HG03571 (cell line): ENCODE data around the gene PRLR.
"Not testable (repeated sequence)": the region's sequence is repeated elsewhere in the genome, so short reads cannot be mapped to it uniquely, and the experiment has no call there.

Experiments
- ATAC-seq: cut with Tn5 transposase; IDR thresholded peaks from one replicate; pipeline ENCODE4 v1.9.1; 2021; ENCODE audit not compliant: unreplicated experiment

The PRLR gene

DNA sequence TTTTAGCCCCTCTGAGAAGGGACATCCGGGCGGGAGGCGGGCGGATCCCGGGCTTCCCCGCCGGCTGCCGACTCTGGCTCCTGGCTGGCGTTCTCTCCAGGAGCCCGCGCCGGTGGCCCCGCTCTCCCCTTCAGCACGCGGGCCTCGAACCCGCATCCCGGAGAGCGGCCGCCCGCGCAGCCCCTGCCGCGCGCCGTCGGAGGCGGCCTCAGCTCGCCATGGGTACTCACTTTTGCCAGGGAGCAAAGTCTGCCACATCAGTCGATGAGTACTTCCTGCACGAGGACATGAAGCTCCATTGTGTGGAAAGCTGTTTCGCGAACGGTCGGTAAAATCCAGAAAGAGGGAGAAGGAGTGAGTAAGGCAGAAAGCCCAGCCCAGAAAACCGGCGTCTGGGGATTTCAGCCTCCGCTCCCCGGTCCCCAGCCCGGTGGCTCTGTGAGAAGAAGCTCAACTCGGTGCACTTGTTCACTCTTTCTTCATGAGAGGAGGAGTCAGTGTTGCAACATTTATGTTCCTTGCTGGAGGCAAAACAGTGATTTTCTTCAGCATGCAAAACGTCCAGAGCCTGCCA is at the start of gene PRLR:
TSS of gene PRLR (minus strand) at position 450 of the 574 bp plus-strand sequence. CDS start 140,867 bp downstream, outside the sequence.
- ATAC-seq: peak; percentile 11

DNA sequence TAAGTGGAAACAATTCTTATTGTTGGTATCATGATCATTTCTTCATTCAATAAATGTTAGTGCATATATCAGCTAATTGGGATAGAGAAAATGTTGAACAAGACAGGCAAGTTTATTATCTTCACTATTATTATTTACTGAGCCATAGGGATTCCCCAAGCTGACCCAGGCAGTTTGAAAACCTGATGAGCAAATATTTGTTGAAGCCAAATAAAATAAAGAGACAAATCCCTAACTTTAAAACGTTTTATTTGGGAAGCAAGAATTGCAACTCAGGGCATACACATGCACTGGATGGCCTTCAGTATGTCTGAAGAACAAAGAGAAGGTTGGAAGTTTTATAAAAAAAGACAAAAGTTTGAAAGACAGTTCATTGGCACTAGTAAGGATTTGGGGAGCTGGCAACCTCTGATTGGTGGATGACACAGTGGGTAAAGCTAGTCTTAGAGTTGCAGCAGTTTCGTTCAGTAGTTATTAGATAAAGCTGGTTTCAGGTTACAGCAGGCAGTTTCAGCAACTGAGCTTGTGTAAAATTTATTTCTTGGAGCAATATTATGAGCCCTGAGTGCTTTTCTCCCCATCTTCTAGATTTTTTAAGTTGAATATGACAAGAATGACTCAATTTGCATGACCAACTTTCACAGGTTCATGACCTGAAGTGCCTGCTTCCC is 44.7 kb upstream of the PRLR start:
- ATAC-seq: no peak

DNA sequence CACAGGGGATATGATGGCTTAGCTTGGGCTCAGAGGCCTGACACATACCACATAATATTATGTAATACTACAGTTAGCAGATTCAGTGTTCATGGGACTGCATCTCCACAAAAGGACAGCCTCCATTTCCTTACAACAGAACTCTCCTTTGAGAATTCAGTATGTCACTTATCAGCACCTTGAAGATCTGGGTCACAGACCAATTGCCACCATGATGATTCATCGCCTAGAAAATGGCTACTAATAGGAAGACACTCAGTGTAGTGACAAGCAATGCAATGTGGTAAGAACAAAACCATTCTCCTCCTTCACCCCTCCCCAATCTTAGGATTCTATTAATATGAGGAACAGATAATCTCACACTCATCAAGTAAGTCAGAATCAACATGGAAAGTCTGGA is 38.7 kb upstream of the PRLR start:
- ATAC-seq: no peak

DNA sequence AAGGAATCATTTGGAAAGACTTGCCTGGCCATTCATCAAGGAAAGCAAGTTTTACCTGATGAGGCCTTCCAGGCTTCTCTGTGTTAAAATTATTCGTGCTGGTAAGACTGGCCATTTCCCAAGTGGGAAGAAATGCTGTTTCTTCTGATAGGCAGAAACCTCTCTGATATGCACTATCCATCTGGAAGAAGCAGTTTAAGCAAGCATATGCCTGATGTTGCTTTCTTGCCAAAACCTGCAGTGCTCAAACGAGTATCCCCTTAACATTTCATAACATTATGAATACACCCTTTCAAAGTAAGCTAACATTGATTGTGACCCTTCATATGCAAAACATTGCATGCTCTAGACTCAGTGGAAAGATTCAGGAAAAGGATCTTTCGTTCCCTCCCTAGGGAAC is 36.0 kb upstream of the PRLR start:
- no peak for ATAC-seq

DNA sequence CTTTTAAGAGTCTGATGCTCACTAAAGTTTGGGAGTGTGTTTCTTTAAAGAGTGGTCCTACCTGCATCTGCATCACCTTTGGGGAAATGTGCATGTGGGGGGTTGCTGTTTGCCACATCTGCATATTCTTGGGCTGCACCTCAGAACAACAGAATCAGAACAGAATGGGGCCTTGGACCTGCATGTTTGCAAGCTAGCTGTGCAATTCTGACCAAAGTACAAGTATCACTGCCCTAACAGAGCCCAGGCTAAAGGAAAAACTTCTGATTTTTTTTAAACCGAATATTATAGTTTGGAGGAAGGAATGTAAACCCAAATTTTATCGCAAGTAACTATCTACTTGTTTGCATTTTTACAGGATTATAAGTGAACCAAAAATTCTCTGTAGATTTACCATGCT is 34.2 kb upstream of the PRLR start:
- ATAC-seq: no peak

DNA sequence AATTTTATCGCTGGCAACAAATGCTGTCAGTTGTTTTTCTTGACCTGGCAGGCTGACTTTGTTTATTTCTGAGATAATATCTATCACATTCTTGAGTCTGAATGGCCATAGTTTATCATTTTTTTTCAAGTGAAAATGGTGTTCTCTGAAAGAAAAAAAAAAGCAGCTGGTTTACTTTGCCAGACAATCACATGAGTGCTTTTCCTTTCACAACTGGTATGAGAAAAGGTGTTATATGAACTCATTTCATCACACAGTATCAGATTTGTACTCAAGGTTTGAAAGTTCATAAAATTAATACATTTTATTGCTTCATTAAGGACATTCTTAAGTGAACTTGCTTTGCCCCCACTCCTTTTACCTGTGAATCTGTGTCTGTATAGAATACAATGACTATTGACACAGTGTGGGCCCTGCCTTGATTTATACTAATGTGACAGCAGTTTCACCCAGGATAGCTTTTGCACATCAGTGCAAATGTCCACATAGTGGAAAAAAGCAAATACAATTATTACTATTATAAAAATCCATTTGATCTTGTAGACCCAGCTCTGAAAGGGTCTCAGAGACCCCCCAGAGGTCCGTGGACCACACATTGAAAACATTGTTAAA is 33.1 kb upstream of the PRLR start:
- no peak for ATAC-seq

DNA sequence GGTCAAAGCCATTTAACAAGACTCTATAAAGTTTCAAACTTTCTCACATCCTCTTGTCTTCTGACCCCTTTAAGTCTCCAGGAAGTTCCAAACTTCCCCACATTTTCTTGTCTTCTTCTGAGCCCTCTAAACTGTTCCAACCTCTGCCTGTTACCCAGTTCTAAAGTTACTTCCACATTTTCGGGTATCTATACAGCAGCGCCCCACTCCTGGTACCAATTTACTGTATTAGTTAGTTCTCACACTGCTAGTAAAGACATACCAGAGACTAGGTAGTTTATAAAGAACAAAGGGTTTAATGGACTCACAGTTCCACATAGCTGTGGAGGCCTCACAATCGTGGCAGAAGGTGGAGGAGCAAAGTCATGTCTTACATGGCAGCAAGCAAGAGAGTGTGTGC is 23.3 kb upstream of the PRLR start:
- ATAC-seq: no peak

DNA sequence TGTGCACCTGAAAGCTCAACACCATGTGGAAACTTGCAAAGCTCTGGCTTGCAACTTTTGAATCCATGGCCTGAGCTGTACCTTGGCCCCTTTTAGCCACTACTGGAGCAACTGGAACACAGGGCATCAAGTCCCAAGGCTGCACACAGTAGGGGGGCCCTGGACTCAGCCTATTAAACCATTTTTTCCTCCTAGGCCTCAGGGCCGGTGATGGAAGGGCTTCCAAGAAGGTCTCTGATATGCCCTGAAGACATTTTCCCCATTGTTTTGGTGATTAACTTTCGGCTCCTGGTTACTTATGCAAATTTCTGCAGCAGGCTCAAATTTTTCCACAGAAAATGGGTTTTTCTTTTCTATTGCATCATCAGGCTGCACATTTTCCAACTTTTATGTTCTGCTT is 22.7 kb upstream of the PRLR start:
- ATAC-seq: no peak

DNA sequence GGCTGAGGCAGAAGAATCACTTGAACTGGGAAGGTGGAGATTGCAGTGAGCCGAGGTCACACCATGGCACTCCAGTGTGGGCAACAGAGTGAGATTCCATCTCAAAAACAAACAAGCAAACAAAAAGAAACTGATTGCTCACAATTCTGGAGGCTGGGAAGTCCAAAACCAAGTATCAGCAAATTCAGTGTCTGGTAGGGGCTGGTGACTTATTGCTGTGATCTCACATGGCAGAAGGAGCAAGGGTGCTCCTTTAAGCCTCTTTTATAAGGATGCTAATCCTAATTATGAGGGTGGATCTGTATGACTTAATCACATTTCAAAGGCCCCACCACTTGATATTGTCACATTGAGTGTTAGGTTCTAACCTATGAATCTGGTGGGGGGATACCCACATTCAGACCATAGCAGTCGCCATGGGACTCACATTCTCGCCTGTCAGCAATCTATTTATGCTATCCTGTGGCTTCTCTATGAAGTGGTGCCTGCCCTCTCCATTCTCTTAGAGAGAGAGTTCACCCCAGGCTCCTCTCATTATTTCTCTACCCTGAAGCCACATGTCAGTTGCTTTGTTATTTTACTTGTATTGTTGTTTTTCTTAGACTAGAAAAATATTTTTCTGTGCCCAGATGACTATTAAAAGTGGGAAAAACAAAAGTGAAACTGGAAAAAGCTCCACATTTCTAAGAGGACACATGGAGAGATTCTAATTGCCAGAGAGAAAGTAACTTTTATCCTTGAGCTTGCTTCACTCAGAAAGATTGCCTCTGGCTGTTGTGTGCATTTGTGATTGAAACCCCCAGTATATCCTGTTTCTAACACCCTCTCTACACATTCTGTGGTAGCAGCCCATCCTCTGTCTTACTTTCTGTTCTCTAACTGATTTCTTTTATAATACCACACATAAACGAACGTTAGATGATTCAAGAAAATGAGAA is 18.8 kb upstream of the PRLR start:
- no peak for ATAC-seq

DNA sequence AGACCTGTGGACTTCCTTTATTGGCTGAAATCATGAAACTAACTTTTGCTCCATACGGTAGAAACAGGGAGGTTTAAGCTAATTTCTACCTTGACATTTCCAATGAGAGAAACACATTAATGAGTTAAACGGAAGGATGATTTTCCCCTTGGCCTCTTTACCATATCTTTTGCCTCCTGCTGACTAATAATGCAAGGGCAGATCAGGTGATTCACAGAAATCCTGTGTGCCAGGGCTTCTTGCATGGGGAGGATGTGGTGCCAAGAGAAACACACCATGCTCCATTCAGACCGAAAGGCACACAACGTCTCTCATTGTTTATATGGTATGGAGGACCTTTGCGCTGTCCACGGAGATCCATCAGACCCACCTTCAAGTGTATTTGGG is 17.4 kb upstream of the PRLR start:
- ATAC-seq: no peak

DNA sequence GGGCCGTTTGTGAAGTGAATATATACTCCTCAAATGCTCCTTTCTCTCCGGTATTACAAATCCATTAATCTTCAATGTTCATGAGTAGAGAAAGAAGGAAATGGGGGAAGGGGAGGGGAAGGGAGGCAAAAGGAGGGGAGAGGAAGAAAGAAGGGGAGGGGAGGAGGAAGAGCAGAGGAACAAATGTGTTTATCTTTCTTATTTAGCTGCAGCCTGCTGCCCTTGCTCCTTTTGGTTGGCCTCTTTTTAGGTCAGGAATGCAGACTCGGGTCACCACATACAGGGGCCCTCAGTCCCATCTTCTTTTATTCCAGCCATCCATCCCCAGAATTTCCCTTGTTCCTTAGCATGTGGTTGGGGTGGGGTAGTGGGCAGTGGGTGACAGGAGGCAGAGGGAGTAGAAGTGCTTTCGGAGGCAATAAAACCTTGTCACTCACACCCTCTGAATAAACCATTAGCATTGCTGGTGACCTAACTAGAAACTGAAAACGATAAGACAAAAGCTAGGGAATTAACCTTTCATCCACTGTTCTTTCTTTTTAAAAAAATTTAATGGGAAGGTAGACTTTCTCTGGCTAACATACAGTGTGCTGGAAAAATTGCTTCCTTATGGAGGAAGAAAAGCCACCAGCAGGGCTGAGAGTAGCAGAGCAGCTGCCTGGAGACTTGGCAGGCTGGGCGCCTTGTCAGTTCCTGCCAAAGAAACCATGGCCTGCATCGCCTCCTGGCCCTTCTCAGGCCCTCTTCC is 16.8 kb upstream of the PRLR start:
- no peak for ATAC-seq

DNA sequence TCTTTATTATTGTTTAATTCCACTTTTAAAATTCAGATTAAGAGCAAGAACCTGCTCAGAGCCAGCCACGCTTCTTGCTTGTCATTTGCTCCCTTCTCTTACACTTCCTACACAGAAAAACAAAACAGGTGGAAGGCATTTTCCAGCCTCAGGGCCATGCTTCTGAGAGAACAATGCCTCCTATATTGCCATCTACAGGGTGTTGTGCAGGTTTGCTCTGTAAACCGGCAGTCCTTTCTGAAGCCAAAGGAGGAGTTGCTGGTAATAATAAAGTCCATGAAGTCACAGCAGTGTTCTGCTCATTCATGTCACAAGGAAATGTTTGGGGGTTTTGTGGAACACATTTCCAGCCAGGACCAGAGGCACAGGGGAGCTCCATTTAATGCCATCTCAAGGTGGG is 16.1 kb upstream of the PRLR start:
- ATAC-seq: no peak

DNA sequence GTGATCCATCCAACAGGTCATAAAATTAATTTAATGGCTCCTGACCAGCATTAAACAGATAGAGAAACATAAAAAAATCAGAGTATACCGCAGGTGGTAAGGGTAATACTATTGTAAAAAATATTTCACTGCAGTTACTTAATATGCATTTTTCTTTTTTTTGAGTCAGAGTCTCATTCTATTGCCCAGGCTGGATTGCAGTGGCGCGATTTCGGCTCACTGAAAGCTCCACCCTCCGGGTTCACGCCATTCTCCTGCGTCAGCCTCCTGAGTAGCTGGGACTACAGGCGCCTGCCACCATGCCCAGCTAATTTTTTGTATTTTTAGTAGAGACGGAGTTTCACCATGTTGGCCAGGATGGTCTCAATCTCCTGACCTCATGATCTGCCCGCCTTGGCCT is 15.1 kb upstream of the PRLR start:
- not testable (repeated sequence) for ATAC-seq

DNA sequence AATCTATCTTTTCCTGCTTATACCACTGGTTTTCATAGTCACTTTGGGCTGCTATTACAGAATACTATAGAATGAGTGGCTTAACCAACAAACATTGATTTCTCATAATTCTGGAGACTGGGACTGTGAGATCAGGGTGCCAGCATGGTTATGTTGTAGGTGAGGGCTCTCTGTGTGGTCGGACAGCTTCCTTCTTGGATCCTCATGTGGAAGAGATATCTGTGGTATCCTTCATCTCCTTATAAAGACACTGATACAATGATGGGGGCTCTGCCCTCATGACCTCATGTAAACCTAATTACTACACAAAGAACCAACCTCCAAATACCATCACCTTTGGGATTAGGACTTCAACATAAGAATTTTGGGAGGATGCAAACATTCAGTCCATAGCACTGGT is 13.9 kb upstream of the PRLR start:
- ATAC-seq: no peak

DNA sequence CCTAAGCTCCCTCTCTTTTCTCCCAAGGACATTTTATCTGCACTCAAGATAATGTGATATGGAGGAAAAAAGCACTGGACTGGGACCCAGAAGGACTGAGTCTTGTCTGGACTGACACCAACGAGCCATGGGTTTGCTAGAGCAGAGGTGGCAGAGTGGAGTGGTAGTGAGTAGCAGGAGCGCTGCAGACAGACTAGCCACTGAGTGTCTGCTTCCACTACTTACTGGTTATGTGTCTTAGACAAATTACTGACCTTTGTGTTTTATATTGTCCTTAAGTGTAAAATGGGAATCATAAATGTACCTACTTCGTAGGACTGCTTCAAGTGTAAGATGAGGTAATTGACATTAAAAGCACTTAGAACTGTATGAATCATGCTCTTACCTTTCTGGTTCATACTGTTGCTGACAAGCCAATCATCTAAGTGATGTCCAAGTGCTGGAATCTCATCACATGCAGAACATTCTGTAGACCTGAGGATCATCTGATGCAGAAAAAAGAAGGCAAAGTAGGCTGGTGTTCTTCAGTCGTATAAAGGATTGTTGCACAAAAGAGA is 12.5 kb upstream of the PRLR start:
- no peak for ATAC-seq

DNA sequence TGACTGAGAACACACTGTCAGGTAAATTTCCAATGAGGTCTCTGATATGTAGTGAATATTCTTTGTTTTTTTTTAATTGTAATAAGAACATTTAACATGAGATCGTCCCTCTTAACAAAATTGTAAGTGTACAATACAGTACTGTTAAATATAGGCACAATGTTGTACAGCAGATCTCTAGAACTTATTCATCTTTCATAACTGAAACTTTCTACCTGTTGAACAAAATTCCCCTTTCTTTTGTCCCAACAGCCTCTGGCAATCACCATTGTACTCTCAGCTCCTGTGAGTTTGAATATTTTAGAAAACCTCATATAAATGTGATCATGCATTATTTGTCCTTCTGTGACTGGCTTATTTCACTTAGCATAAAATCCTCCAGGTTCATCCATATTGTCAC is 10.6 kb upstream of the PRLR start:
- ATAC-seq: no peak

DNA sequence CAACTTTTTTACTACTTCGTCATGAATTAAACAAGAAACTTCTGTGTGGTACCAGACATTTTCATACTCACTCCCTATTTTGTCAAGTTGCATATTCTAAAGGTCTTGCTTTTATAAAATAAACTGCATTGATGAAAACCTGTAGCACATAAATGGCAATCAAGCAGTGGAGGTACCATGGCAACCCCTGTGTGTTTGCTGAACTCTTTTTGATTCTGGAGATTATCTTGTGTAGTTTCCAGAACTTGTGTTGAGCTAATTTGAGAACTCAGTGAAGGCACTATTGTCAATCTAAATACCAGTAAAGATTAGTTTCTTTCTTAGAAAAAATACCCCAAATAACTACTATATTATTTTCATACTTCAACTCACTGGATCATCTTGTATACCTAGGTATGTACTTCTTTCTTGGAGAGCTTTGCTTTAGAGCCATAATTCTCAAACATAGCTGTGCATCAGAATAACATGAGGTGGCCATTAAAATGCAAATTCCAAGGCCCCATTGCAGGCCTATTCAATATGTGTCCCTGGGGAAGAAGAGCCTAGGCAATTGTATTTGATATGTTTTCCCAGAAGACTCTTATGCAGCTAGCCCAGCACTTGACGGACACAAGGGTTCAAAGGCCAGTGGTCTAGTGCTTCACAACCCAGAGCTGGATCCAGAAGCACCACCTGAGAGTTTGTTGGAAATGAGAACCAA is 9.8 kb upstream of the PRLR start:
- no peak for ATAC-seq

DNA sequence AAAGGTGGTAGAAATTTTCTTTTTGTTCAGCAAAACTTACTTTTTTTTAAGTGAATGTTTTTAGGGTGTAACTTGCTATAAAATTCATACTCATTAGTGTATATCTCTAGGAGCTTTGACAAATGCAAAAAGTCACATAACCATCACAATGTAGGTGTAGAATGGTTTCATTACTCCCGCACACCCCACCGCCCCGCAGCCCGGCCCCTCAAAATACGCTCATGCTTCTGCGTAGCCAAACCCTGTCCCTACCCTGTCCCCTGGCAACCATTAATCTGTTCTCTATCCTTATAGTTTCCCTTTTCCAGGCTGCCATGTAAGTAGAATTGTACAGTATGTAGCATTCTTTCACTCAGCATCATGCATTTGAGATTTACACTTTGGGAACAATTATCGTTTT is 9.2 kb upstream of the PRLR start:
- ATAC-seq: no peak

DNA sequence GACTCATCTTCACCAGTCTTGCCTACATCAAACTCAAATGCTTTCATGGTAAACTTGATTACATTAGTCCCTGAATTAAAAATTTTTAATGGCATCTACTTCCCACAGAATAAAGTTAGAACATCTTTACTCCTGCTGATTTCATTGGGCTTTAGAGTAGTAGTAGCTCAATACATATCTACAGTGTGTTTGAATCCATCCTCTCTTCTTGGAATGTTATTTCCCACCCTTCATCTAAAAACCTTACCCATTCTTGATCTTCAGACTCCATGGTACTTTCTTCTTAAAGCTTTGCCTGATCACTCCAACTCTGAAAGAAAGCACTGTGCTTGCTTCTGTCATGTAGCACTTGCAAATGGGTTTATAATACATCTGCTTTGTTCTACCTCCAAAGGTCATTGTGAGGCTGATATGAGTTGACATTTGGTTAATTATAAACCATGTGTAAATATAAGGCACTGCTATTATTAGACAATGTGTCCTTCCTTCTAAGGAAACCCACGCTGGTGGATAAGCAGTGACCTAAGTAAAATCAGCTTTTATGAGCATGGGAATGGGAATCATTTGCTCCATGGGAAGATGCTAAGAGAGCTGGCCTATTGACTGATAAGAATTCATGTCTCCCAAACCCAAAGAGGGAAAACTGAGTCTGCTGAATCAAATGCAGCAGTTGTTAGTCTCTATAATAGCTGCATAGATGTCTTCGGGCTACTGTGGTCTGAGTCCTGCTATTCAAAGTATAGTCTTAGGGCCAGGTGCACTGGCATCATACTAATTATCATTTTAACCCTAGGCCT is 7.5 kb upstream of the PRLR start:
- no peak for ATAC-seq
